ENCODE results near the gene RND2.

The RND2 gene

DNA sequence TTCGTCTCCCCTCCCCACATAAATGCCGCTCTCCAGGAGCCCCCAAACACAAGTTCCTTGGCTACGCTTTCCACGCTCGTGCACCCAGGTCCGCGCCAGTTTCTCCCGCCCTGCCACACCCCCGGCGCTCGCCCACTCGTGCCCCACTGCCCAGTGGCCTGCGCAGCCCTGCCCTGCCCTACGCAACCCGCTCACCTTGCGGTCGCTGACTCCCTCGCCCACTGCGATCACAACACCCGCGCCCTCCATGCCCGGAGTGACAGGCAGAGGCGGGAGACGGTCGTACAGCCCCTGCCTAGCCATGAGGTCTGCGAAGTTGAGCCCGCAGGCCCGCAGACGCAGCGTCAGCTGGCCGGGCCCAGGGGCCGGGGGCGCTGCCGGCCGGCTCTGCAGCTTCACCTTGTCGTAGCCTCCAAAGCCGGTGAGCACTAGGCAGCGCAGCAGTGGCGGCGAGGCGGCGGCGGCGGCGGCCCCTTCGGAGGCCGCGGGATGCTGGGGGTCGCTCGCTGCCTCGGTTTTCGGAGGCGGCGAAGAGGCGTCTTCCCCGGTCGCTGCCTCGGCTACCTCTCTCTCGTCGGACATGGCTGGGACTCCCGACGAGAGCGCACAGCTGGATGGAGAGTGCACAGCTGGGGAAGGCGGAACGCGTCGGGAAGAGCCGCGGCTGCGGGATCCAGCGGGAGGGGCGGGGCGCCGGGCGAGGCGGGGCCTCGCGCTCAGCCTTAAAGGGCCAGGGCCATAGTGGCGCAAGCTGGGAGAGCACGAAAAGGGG lies 3.1 kb upstream of the RND2 start, which contains the start of gene VAT1:
TSS of gene VAT1 (minus strand) at position 645 of the 772 bp plus-strand sequence. CDS start at position 582, 63 bp downstream.
- DNase-seq (ENCODE audit: low read depth) = no peak
- peak within 1 kb of the TSS; percentile 97 for H3K4me3 ChIP-seq (ENCODE audit: low read depth, low read length)
- in situ Hi-C loops (cut with HindIII; ENCODE audit: low sequenced_read_pairs) = no loop called here
- TF ChIP-seq, protein P1, sequence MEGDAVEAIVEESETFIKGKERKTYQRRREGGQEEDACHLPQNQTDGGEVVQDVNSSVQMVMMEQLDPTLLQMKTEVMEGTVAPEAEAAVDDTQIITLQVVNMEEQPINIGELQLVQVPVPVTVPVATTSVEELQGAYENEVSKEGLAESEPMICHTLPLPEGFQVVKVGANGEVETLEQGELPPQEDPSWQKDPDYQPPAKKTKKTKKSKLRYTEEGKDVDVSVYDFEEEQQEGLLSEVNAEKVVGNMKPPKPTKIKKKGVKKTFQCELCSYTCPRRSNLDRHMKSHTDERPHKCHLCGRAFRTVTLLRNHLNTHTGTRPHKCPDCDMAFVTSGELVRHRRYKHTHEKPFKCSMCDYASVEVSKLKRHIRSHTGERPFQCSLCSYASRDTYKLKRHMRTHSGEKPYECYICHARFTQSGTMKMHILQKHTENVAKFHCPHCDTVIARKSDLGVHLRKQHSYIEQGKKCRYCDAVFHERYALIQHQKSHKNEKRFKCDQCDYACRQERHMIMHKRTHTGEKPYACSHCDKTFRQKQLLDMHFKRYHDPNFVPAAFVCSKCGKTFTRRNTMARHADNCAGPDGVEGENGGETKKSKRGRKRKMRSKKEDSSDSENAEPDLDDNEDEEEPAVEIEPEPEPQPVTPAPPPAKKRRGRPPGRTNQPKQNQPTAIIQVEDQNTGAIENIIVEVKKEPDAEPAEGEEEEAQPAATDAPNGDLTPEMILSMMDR (IDR thresholded peaks at IDR 0.05; ENCODE audit: low read depth, low read length, missing control alignments) = no peak

DNA sequence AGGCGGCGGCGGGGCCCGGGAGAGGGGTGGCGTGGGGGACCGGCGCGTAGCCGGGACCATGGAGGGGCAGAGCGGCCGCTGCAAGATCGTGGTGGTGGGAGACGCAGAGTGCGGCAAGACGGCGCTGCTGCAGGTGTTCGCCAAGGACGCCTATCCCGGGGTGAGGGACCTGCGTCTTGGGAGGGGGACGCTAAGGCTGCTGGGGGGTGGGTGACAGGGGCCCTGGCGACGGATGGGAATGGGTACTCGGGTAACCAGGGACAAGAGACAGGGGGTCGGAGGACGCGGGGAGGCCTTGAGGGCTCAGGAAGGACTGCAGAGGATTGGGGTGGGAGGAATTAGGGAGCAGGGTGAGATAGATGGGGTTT lies 243 bp downstream of the RND2 start:
- H3K4me3 ChIP-seq (ENCODE audit: low read depth, low read length) = peak overlapping the region; percentile 47
- DNase-seq (ENCODE audit: low read depth) = no peak
- in situ Hi-C loops (cut with HindIII; ENCODE audit: low sequenced_read_pairs) = no loop called here
- TF ChIP-seq, protein P1 (IDR thresholded peaks at IDR 0.05; ENCODE audit: low read depth, low read length, missing control alignments) = no peak

DNA sequence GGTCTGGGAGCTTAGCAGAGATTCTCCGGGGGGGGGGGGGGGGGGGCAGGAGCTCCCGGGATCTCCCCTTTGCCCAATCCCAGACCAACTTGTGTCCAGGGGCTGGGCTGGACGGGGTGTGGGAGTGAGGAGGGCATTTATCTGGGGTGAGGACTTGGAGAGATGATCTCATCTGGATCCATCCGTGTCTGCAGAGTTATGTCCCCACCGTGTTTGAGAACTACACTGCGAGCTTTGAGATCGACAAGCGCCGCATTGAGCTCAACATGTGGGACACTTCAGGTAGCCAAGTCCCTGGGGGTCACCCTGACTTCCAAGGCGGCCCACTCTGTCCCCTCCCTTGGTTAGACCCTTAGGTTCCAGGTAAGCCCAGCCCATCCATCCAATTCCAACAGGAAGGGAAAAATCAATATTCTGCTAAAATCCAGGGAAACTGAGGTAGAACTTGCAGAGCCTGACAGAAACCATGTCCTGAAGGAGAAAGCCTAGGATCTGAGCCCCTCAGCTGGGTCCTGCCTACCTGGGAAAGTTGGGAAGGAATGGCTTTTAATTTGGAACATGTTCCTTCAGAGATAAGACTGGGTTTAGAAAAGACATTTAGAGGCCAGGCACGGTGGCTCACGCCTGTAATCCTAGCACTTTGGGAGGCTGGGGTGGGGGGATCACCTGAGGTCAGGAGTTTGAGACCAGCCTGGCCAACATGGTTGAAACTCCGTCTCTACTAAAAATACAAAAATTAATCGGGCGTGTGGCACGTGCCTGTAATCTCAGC lies 921 bp downstream of the RND2 start:
- TF ChIP-seq, protein P1 (IDR thresholded peaks at IDR 0.05; ENCODE audit: low read depth, low read length, missing control alignments) = no peak
- in situ Hi-C loops (cut with HindIII; ENCODE audit: low sequenced_read_pairs) = no loop called here
- DNase-seq (ENCODE audit: low read depth) = no peak
- H3K4me3 ChIP-seq (ENCODE audit: low read depth, low read length) = peak overlapping the region; percentile 47

DNA sequence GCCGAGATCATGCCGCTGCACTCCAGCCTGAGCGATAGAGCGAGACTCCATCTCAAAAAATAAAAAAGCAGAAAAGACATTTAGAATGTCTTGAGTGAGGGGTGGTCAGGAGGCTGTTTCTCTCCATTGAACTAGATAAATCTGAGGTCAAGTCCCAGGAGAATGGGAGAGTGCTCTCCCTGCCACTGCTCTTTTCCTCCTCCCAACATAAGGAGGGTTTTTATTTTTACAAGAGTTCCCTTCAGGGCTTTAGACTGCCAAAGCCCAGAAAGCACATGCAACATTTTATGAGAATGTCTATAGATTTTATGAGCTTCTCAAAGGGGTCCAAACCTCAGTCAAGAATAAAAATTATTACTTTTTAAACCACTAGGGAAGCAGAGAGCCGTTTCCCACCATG lies 1.6 kb downstream of the RND2 start:
- in situ Hi-C loops (cut with HindIII; ENCODE audit: low sequenced_read_pairs) = no loop called here
- TF ChIP-seq, protein P1 (IDR thresholded peaks at IDR 0.05; ENCODE audit: low read depth, low read length, missing control alignments) = no peak
- DNase-seq (ENCODE audit: low read depth) = no peak
- no peak overlapping the region for H3K4me3 ChIP-seq (ENCODE audit: low read depth, low read length)

DNA sequence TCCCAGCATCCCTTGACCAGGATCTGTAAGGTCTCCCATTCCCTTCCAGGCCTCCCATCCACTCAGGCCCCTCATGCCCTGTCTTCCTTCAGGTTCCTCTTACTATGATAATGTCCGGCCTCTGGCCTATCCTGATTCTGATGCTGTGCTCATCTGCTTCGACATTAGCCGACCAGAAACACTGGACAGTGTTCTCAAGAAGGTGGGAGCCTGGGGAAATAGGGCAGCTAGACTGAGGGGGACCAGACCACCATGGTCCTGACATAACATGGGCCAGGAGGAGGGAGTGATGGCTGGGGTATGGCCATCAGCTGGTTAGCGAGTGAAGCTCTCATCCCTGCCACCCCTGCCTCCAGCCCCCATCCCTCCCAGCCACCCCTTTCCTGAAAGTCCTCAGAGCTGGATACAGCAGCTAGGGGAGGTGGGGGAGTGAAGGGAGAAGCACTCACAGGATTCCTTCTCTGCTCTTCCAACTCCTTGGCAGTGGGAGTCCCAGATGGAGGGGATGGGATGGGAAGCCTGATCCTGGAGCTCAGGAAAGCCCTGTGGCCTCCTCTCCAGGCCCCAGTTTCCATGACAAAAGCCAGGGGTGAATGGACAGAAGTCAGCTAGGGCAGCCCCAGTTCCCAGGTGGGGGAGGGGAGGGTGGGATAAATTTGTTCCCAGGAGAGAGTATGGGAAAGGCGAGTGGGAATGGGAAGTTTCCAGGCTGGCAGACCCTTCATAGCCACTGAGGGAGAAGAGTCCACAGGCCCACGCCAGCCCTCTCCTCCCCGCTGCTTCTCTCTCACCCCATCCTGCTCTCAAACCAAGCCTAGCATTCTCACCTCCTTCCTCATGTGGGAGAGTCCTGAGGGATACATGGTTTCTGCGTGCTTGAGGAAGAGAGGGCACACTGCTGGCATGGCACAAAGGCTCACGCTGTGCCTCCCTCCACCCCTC lies 2.3 kb downstream of the RND2 start:
- no peak overlapping the region for H3K4me3 ChIP-seq (ENCODE audit: low read depth, low read length)
- TF ChIP-seq, protein P1 (IDR thresholded peaks at IDR 0.05; ENCODE audit: low read depth, low read length, missing control alignments) = no peak
- no peak for DNase-seq (ENCODE audit: low read depth)
- in situ Hi-C loops (cut with HindIII; ENCODE audit: low sequenced_read_pairs) = no loop called here

Data from astrocyte of the cerebellum (primary cell).